ENCODE measurements around the gene GLRA2.
"Not testable (repeated sequence)": the region's sequence is repeated elsewhere in the genome, so short reads cannot be mapped to it uniquely, and the experiment has no call there.

GLRA2 gene

DNA sequence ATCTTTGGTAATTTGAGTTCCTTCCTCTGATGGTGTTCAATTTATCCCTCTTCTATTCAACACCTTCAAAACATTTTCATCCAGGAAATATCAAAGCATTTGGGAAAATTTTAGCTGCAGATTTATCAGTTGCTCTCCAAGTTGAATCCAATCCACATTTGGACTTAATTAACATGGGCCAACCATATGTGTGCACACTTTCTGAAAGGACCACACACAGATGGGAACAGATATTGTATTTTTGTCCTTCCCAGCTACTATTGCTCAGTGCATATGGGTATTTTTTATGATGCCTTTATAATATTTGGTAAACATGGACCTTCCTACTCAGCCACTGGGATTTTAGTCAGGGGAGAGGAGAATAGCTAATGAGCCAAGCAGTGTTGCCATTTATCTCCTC, 65.2 kb downstream of the GLRA2 start:
- FAIRE-seq: peak; percentile 93

DNA sequence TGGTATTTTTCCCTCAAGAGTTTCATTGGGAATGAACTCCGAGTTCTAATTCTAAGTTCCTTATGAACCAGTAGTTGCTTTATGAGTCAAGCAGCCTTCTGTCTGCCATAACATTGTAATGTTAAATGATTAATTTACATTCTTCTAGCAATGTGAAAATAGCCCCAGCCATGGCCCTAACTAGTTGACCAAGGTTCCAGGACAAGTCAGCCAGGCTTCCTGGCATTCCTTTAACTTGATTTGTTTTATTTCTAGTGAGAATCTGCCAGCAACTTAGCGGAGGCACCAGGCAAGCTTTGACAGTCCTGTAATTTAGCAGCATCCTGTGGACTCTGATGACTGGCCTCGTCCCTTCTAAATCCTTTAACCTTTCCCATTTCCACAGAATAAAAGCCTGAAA, 69.0 kb downstream of the GLRA2 start:
- no peak for FAIRE-seq

DNA sequence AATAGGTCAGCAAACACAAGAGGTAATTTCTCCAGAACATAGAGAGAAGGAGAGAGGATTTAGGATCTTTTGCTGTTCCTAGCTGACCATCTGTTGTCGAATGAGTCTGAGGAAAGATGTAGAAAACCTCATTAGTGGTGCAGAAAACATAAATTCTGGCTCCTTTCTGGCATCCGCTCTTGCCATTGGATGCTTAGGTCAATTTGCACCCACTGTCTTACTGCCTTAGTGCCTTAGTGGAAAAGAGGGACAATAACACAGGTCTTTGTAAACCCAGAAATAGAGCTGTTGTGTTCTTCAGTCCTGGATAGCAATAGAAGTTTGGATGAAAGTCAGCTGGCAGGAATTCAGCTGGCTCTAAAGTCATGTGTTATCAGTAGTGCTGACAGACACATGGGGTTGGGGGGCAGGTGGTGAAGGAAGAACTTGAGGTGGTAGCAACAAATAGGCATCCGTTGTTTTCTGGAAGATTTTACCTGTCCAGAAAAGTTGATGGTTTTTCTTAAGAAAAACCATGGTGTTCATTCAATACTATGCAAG, 78.2 kb downstream of the GLRA2 start:
- FAIRE-seq: no peak

DNA sequence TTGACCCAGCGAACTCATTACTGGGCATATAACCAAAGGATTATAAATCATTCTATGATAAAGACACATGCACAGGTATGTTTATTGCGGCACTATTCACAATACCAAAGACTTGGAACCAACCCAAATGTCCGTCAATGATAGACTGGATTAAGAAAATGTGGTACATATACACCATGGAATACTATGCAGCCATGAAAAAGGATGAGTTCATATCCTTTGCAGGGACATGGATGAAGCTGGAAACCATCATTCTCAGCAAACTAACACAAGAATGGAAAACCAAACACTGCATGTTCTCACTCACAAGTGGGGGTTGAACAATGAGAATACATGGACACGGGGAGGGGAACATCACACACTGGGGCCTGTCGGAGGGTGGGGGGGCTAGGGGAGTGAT, 83.1 kb downstream of the GLRA2 start:
- not testable (repeated sequence) for FAIRE-seq

DNA sequence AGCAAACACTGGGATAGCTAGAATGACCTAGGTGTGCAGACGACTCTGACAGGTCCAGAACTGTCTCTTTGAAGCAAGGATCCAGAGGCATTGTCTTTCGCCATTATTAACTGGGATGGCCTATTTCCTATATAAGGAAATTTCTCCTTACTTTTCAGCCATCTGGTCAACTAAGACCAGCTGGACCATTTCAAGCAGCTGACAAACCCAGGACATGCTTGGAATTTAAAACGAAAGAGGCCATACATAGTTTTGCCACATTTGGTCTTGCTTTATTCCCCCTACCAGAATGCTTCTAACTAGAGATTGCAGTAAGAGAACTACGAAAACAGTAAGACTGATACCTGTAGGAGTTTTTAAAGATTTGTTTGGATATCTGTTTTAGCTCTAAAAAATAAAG, 87.0 kb downstream of the GLRA2 start:
- no peak for FAIRE-seq

DNA sequence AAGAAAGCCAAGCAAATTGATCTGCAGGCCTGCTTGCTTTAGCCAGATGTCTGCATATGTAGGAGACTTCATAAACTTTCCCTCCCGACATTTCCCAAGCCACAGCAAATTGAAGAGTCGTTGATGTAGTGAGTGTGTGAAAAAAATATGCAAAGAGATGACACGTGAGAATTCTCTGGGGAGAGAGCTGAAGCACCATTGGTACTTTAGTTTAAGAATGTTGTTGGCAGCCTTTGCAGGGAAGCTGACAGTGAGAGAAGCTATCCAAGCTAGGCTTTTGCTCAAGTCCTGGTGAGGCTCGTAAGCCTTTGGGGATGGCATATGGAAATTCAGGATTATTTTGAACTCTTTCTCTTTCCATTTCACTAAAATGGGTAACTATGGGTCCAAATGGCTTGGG, 87.5 kb downstream of the GLRA2 start:
- no peak for FAIRE-seq

DNA sequence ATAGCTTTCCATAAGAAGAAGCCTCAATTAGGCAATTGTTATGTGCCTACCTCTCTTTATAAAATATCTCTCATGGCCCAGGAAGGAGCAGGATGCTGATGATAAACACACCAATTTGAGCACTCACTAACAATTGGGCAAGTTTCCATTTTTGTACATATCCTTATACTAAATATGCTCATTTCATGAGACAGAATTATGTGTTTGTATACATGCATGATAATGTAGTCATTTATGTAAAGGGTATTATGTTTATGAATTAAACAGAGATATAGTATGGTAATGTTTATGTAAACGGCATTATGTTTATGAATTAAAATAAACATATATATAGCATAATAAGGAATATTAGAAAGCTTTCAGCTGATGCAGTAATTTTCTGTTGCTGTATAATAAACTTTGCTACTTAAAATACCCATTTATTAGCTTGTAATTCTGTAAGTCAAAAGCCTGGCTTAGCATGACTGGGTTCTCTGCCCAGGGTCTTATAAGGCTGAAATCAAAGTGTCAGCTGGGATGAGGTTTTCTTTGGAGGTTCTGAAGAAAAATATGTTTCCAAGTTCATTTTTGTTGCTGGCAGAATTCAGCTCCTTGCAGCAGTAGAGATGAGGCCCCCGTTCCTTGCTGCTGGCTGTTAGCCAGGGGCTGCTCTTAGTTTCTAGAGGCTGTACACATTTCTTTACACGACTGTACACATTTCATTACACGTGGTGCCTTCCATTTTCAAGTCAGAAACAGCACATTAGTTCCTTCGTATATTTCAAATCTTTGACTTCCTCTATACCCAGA, 89.0 kb downstream of the GLRA2 start:
- no peak for FAIRE-seq

DNA sequence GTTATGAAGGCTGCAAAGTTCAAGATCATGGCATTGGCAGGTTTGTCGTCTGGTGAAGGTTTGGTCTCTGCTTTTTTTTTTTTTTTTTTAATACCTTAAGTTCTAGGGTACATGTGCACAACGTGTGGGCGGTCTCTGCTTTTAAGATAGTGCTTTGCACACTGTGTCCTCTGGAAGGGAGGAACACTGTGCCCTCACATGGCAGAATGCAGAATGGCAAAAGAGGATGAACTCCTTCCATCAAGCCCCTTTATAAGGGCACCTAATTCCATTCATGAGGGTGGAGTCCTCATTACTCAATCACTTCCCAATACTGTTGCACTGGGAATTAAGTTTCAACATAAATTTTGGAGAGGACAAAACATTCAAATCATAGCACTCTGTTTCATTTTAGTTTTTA, 101.4 kb downstream of the GLRA2 start:
- FAIRE-seq: no peak

DNA sequence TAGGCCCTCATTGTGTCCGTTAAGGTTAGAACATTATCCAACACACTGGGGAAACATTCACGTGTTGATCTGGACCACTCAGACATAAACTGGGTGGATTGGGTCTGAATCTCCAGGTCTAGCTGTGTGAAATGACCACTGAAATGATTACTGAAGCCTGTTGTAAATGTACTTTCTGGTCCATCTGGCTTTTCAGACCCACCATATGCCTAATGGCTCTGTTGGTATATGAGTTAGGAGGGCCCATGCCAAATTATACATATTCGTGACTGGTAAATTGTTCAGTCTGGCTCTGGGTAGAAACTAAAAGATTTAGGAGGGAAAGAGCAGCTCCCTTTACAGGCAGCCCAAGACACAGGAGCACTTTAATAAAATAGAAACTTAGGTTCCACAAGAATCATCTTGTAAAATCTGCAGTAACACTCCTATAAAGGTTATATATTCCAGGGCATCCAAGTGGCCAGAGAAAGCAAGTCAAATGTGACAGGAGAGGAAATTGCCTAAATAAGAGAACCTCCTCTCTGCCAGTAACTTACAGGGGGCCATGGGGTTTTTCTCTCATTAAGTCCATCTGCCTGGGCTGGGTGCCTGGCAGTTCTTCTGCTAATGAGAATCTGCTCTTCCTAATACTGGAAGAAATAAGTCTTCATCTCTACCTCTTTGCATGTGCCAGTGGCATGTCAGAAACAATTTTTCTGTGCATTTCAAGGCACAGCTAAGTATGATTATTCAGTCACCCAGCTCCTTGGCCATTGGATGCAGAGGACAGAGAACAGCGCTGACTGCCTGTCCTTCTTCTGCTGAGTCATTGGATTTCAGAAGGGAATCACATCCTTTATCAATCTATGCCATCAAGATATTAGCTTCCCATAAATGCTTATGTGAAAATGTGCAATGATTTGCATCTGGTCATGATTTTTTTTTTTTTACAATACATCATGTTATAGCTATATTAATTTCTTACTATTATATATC, 112.6 kb downstream of the GLRA2 start:
- no peak for FAIRE-seq

DNA sequence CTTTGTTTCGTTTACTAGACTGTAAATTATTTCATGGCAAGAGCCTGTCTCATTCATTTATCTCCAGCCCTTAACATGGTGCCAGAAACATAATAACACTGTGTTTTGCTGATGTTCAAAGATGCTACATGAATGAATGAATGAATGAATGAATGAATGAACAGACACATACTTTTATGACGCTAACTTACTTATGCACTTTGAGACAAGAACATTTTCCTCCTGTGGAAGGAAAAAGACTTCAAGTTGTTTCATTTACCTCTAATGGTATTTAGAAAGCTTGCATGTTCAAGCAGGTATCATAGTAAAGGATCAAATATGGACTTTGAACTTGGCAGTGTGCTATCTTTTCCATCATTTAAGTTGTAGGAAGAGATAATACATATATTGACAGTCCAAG, 131.6 kb downstream of the GLRA2 start:
- FAIRE-seq: no peak

DNA sequence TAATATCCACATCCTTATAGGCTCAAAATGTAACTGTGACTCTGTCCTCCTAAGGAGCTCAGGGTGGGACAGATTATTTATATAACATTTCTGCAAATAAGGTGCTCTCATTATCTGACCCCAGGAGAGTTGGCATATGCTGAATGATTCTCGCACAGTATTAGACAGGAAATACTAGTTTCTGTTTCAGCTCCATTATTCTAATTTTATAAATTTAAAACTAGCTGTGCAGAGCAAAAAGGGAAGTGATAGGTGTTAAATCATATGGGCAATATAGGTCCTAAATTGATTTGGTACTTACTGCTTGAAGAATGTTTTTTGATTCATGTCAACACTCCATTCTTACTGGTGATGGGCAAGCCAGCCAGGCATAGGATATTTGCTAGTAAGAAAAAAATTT, 141.5 kb downstream of the GLRA2 start:
- no peak for FAIRE-seq

DNA sequence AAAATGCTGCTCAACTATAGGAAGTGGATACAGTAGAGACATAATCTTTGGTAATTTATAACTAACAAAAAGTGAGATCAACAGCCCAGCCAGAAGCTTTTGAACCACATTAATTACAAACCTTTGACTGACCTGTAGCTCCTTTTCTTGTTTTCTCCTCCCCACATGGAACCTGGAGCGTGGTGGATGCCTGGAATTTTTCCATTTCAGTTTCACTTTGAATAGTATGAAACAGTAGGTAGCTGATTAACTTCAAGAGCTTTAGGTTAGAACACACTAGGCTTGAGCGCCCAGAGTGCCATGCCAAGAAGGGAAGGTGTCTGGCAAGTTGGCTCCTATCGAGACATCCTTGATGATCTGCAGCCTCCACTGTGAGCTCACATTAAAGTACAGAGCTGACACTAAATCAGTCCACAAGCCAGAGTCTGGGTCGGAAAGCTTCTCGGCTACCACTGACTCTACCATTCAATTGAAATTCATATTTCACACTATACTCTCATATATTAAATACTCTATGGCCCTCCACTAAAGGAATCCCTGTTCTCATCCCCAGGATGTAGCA, 143.4 kb downstream of the GLRA2 start:
- FAIRE-seq: no peak

DNA sequence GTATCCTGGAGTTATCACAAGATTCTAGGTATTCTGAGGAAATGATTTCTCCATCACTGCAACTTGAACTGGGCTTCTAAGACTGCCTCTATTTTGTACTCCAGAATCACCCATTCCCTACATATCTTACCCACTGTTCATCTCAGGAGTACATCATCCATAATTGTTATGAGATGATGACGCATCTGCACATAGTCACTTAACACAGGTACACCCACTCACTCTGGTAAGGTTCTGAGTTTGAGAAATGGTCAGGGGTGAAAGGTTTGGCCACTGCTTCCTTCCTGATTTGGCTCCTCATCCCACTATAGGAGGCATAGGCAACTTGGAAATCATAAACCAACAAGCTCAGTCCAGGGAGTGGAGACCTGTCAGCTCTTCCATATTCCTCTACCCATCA, 143.9 kb downstream of the GLRA2 start:
- no peak for FAIRE-seq

DNA sequence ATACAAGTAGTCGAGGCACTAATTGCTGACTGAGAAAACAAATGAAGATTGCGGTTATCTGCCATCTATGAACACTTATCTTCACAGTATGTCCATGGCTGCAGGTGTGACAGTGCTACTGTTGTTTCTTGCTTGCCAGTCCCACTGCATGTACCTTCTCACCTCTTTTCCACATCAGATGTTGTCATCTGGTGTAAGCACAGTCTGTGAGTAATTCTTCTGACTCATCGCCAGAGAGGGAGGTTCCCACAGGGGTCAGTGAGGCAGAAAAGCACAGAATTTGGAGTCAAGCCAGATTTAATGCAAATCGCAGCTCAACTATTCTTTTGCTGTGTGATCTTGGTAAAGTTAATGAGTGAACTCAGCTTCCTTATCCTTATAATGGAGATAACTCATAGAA, 144.4 kb downstream of the GLRA2 start:
- no peak for FAIRE-seq

DNA sequence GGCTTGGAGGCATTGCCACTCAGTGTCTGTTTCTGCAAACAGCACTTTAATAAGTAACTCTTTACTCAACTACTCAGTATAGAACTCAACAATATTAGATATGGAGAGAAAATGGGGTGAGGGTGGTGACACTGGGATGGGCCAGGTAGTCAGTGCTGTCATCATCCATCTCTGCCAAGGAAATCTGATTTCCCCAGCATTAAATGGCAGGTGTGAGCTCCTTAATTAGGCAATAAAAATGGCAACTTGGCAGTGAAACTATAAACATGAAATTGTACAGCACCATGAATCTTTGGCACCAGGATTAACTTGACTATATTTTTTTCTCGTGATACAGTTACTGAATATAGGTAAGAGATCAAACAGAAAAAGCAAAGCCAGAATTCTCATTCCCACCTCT, 146.2 kb downstream of the GLRA2 start:
- FAIRE-seq: no peak

DNA sequence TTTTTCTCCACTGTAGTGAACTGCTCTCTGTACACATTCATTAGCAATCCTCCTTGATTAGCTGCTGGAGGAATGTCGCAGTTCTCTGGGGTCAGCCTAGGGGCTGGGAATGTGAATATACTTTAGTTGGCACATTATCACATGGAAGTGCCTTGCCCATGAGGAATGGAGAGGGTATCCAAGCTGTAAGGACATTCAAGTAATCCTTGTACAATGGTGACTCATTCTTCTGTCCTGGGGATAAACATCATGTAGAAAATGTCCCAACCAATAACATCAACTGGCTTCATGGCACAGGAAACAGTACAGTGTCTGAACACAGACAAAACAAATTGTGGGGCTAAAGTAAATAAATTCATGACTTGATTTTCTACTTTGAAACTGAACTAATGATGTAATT, 147.1 kb downstream of the GLRA2 start:
- FAIRE-seq: no peak

DNA sequence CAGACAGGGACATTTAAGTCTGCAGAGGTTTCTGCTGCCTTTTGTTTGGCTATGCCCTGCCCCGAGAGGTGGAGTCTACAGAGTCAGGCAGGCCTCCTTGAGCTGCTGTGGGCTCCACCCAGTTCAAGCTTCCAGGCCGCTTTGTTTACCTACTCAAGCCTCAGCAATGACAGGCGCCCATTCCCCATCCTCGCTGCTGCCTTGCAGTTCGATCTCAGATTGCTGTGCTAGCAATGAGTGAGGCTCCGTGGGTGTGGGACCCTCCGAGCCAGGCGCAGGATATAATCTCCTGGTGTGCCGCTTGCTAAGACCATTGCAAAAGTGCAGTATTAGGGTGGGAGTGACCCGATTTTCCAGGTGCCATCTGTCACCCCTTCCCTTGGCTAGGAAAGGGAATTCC, 159.0 kb downstream of the GLRA2 start:
- not testable (repeated sequence) for FAIRE-seq

DNA sequence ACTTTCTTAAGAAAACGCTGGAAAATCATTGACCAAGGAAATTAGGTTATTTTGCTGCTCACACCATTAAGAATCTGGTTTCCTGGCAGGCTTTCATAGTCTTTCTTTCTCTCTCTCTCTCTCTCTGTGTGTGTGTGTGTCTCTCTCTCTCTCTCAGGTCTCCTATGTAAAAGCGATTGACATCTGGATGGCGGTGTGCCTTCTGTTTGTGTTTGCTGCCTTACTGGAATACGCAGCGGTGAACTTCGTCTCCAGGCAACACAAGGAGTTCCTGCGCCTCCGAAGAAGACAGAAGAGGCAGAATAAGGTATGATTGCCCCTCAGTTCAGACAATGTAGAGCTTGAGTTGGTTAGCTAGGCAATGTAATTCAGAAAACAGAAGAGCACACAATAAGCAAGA, 161.2 kb downstream of the GLRA2 start:
- no peak for FAIRE-seq

DNA sequence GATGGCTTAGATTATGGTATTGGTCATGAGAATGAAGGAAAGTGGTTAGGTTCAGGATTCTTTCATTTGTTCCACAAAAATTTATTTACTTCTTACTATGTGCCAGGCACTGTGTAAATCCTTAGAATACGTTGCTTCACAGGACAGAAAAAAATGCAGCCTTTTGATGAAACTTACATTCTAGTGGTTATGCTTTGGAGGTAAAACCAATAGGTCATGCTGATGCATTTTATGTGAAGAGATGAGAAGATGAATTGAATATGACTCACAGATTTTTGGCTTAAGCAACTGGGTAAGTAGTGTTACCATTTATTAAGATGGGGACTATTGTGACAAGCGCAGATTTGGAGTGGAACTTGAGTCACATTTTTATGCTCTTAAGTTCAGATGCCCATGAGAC, 165.3 kb downstream of the GLRA2 start:
- no peak for FAIRE-seq

DNA sequence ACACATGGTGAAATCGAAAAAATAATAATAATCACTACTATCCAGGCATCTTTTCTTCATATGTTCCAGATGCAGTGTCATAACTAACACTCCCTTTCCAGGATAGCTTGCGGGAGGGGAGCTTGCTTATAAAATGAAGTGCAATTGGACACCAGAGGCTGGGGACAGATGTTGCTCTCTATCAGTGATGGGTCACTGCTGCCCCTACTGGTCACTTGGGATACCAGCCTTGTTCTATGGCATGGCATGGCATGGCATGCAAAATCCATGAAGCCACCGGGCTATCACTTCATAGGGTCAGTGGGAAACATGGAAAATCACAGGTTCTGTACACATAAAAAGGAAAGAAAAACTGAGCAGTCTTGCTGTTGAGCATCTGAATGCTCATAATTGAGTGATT, 168.1 kb downstream of the GLRA2 start:
- no peak for FAIRE-seq

DNA sequence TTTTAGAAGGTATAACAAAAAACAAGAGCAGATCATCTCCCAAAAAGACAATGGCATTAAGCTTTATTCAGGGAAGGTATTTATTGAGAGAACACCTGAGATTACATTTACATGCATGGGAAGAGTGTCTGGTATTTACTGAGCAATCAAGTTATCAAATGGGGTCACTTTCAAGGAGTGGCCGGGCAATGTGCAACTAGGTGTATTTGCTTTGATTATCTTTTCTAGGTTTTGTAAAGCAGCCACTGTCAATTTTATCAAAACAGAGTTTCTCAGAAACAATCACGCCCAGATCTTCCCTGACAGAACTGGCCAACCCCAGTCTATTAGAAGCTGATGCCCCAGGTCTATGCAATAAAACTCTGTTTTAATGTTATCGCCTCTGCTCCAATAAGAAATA, 169.5 kb downstream of the GLRA2 start:
- FAIRE-seq: no peak

DNA sequence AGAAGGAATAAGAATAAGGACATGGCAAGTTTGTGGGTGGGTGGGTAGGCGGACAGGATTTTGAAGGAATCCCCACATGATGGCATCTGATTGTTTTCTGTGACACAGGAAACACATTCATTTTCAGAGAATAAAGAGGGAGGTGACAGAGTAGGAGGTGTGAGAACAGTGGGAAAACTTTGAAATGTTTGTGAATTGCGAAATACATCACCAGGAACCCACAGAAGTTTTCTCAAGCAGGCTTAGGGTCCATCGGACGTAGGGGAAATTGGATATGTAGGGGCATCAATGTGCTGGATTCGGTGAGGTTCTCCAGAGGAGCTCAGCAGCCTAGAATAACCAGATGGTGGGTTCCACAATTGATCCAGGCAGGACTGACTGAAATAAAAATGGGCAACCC, 171.6 kb downstream of the GLRA2 start:
- no peak for FAIRE-seq

DNA sequence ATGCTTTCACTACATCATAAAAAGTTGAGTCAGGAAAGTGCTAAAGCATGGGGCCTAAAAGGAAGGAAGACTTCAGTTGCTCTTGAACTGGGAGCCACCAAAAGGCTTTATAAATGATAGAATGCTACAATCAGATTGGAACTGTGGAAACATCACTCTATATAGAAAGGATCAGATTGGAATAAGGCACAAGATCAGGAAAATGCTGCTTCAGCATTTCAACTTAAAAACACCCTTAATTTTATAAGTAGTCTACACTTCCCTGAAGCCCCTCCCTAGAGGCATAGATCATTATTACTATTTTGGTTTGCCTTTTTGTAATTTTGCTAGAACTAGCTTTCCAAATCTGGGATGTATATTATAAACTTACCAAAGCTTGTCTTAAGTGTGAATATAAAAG, 172.8 kb downstream of the GLRA2 start:
- no peak for FAIRE-seq

All from endometrium (tissue), 2 donors.